HG02943 (cell line): ENCODE data around the gene MYRIP.

Source experiments
- ATAC-seq: cut with Tn5 transposase; IDR thresholded peaks from one replicate; pipeline ENCODE4 v1.9.1; 2021; ENCODE audit warnings: mild to moderate bottlenecking, low read depth, moderate library complexity; ENCODE audit not compliant: unreplicated experiment

The MYRIP gene

GRCh38 chr3:39900462-39901002 is 91.1 kb downstream of the MYRIP start:
- ATAC-seq, result no peak

GRCh38 chr3:39903253-39903652 is 93.8 kb downstream of the MYRIP start:
- no peak for ATAC-seq

GRCh38 chr3:39905788-39906187 is 96.4 kb downstream of the MYRIP start:
- no peak for ATAC-seq

GRCh38 chr3:39907981-39908380 is 98.6 kb downstream of the MYRIP start:
- no peak for ATAC-seq

- no peak for ATAC-seq
These were observed 100.7 kb downstream of the MYRIP start for GRCh38 chr3:39910135-39910534.

- ATAC-seq, result no peak
These were observed 101.5 kb downstream of the MYRIP start for GRCh38 chr3:39910826-39911464.

GRCh38 chr3:39911465-39912309 is 102.3 kb downstream of the MYRIP start:
- ATAC-seq, result no peak

- no peak for ATAC-seq
These were observed 105.6 kb downstream of the MYRIP start for GRCh38 chr3:39915027-39915426.

- no peak for ATAC-seq
These were observed 107.8 kb downstream of the MYRIP start for GRCh38 chr3:39917065-39917773.

- ATAC-seq, result no peak
These were observed 109.9 kb downstream of the MYRIP start for GRCh38 chr3:39919281-39919680.

- ATAC-seq, result no peak
These were observed 110.9 kb downstream of the MYRIP start for GRCh38 chr3:39920271-39920670.

GRCh38 chr3:39927479-39927878 is 118.1 kb downstream of the MYRIP start:
- no peak for ATAC-seq

- ATAC-seq, result no peak
These were observed 124.7 kb downstream of the MYRIP start for GRCh38 chr3:39933986-39934693.

- no peak for ATAC-seq
These were observed 125.3 kb downstream of the MYRIP start for GRCh38 chr3:39934696-39935095.

- ATAC-seq, result no peak
These were observed 125.9 kb downstream of the MYRIP start for GRCh38 chr3:39935261-39935660.

GRCh38 chr3:39936848-39937247 is 127.4 kb downstream of the MYRIP start:
- ATAC-seq, result no peak

GRCh38 chr3:39937315-39937714 is 127.9 kb downstream of the MYRIP start:
- ATAC-seq, result no peak

- no peak for ATAC-seq
These were observed 128.5 kb downstream of the MYRIP start for GRCh38 chr3:39937874-39938273.

GRCh38 chr3:39941931-39942330 is 132.5 kb downstream of the MYRIP start:
- ATAC-seq, result no peak

- no peak for ATAC-seq
These were observed 151.2 kb downstream of the MYRIP start for GRCh38 chr3:39960515-39961191.
